Fibroblast of villous mesenchyme (primary cell): Measurements from ENCODE around the gene IL2RA. TPM values are rescaled to one million over a fixed set of nuclear protein-coding genes. Genes with fewer than 3 reads are reported as not detected.

Experiments
- DNase-seq: peaks from one replicate; pipeline ENCODE4 v3.0.0-alpha.2; 2010; ENCODE audit warnings: low read depth
- H3K4me3 ChIP-seq: 2 replicates; pipeline ENCODE4 v1.5.1; 2011; ENCODE audit warnings: low read depth, mild to moderate bottlenecking, low read length
- total RNA-seq: library from RNA; depleted of rRNA; stranded (reverse); fragments of >200 nt; gene quantifications from 2 replicates; pipeline ENCODE4 v1.2.3, GENCODE V29; 2012
- TF ChIP-seq, protein P1 (sequence below): IDR thresholded peaks from 2 replicates; pipeline ENCODE4 v1.5.1; 2012; ENCODE audit warnings: low read depth, mild to moderate bottlenecking, low read length; ENCODE audit not compliant: insufficient read depth

The IL2RA gene
- total RNA-seq, 1 donor, result not detected

DNA sequence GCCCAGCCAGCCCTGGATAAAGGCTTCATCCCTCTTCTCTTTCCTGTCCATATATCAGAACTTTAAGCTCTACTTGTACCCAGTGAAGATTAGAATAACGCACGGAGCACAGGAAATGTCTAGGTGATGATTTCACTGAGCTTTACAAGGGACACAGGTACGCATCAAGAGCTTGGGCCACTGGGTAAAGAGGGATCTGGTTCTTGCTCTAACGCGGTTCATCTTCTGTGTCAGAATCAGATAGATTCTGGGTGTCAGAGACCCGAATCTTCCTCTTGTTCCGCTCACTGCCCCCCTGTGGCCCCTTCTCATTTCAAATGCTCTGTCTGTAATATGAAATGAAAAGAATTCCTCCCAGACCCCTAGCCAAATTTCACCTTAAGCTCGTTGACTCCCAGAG, 24.7 kb downstream of the IL2RA start:
- DNase-seq, result no peak
- TF ChIP-seq, protein P1, sequence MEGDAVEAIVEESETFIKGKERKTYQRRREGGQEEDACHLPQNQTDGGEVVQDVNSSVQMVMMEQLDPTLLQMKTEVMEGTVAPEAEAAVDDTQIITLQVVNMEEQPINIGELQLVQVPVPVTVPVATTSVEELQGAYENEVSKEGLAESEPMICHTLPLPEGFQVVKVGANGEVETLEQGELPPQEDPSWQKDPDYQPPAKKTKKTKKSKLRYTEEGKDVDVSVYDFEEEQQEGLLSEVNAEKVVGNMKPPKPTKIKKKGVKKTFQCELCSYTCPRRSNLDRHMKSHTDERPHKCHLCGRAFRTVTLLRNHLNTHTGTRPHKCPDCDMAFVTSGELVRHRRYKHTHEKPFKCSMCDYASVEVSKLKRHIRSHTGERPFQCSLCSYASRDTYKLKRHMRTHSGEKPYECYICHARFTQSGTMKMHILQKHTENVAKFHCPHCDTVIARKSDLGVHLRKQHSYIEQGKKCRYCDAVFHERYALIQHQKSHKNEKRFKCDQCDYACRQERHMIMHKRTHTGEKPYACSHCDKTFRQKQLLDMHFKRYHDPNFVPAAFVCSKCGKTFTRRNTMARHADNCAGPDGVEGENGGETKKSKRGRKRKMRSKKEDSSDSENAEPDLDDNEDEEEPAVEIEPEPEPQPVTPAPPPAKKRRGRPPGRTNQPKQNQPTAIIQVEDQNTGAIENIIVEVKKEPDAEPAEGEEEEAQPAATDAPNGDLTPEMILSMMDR, result no peak
- no peak overlapping the region for H3K4me3 ChIP-seq

DNA sequence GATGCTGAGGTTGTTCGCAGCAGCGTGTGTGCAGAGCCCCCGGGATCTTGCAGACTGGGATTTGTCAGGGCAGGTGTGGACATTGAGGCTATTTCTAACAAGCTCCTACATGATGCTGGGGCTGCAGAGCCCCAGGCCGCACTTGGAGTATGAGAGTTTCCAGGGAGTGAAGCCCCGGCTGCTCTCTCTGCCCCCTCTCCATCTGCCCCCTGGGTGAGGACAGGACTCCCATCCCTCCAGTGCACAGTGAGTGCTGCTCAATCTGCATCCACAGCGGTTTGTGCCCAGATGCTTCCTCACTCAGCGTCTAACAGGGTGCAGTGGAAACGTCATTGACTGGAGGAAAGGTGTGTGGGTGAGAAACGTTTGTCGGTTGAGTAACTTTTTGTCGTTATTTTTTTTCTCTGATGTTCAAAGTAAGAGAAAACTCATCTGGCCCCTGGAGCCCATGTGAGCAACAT, 25.3 kb downstream of the IL2RA start:
- H3K4me3 ChIP-seq, result no peak overlapping the region
- no peak for DNase-seq
- TF ChIP-seq, protein P1, result no peak

DNA sequence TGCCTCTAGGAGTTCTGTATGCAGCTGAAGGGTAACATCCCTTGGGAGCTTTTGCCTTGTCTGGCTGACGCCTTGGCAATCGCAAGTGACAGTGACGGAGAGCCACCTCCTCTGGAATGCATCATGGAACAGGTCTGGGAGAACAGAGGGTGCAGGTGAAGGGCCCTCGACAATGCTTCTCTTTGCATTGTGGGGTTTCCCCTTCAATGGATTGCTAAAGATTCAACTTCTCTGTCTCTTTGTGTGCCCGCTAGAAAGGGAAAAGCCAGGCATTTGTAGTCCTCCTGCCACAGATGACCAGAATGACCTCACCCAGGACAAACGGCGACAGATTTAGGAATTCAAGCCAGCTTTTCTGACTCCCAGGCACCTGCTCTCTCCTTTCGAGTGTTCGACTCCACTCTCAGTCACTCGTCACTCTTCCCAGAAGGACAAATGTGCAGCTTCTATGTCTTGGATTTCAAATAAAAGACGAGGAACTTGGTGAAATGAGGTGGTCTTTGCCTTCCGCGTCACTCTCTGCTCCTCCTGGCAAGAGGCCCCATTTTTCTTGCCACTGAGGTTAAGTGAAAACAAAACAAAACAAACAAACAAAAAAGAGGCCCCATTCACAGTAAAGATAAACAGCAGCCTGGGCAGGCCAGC, 26.1 kb downstream of the IL2RA start:
- TF ChIP-seq, protein P1, result no peak
- no peak for DNase-seq
- no peak overlapping the region for H3K4me3 ChIP-seq

DNA sequence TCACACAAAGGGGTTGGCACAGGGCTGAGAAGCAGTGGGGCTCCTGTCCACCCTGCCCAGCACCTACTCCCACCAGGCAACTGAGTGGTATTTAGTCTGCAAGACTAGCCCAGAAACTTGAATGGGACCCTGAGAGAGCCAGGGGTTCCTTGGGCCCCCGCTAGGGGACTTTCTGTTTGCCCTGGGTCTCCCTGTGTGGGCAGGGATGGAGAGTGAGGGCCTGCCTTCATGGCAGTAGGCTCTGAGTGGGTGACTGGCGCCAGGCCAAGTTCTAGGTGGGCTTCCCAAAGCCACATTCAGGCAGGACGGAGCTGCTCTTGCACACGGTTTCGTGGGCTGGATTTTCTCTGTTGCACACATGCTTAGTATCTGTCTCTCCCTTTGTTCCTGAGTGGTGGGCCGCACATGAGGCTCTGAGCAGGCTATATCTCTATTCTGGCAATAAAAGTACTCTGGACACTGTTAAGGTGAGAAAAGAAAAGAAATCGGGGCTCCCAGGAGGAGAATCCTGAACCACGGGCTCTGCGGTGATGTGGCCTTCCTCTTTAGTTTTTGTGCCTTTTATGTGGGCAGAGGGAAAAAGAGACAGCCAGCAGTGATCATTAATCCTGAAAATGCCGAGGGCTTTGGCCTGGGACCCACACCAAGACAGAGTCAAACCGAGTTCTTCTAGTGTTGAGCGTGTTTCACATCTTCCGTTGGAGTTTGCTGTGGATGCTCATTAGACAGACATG, 26.9 kb downstream of the IL2RA start:
- no peak overlapping the region for H3K4me3 ChIP-seq
- DNase-seq, result no peak
- TF ChIP-seq, protein P1, result no peak

DNA sequence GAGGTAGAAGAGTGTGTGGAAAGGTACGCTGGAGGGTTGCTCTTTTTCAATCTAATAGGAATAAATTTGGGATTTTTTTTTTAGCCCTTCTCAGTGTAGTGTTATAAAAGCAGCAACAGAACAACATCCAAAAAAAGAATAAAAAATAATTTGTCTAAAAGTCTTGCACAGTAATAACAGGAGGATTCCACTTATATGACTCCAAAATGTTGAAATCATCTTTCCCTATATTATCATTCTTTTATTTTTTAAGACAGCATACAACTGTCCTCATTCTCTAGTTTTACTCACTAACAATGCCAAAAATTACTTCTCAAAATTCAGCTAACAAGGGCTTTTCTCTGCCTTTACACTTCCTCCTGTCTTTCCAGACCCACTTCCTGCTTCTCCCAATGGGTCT, 27.8 kb downstream of the IL2RA start:
- no peak for DNase-seq
- no peak overlapping the region for H3K4me3 ChIP-seq
- TF ChIP-seq, protein P1, result no peak

DNA sequence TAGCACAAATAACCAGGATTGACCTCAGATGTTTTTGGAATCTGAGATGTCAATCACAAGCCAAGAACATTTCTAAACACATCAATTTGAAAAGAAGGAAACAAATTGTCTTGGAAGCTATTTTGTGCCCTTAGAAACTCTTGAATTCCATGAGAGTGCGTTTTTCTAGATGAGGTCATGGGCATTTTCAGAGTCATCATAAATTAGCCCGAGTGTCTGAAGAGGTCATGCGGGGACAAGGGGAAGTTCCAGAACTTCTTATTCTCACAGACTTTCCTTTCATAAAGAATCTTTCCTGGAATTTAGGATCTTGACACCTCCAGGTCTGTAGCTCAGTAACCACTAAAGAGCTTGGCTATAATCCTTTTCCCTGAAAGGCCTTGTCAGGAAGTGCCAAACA, 28.2 kb downstream of the IL2RA start:
- H3K4me3 ChIP-seq, result no peak overlapping the region

More for the DNA sequence above, 28.2 kb downstream of the IL2RA start:
- DNase-seq, result peak; percentile 54
- TF ChIP-seq, protein P1, result no peak
